Natural killer cell treated with Interleukin-12 subunit alpha and Interleukin-12 subunit beta and Interleukin-15 and Interleukin-18, amount 100 ng/mL, for 72 hours (primary cell): ENCODE measurements around the gene PCDHGC4. TPM values are rescaled to one million over a fixed set of nuclear protein-coding genes. Genes with fewer than 3 reads are reported as not detected.

ENCODE experiments used
- ATAC-seq, 2 donors: fragments of 150-1000 bp; cut with Tn5 transposase in 1 of 2; sonication (Bioruptor Pico), chemical (Tn5 transposase) in 1 of 2; 2 replicates each; pipeline ENCODE4 v1.10.0; 2021
- DNase-seq: peaks from one replicate; pipeline ENCODE4 v3.0.0; 2022; ENCODE audit warnings: low spot score
- H3K27ac Mint-ChIP-seq, 2 donors: 1 replicate in 1 of 2; 2 replicates in 1 of 2; pipeline ENCODE4 v1.8.0; 2022; ENCODE audit warnings: mixed read lengths in 2 of 2, mild to moderate bottlenecking in 1 of 2, moderate library complexity in 1 of 2
- H3K27me3 Mint-ChIP-seq, 2 donors: 1 replicate in 1 of 2; 2 replicates in 1 of 2; pipeline ENCODE4 v1.8.0; 2022; ENCODE audit warnings: mixed read lengths in 2 of 2
- H3K36me3 Mint-ChIP-seq: one replicate; pipeline ENCODE4 v1.8.0; 2022; ENCODE audit warnings: mixed read lengths
- H3K4me1 Mint-ChIP-seq, 2 donors: 1 replicate in 1 of 2; 2 replicates in 1 of 2; pipeline ENCODE4 v1.8.0; 2022; ENCODE audit warnings: low read depth in 2 of 2, mixed read lengths in 2 of 2, mild to moderate bottlenecking in 1 of 2
- H3K4me3 Mint-ChIP-seq: one replicate; pipeline ENCODE4 v1.8.0; 2022; ENCODE audit warnings: mixed read lengths
- H3K9me3 Mint-ChIP-seq: 2 replicates; pipeline ENCODE4 v1.8.0; 2022; ENCODE audit warnings: mixed read lengths
- total RNA-seq, 2 donors: library from RNA; stranded (reverse); gene quantifications; one replicate each; pipeline ENCODE4 v1.2.3, GENCODE V29; 2022

PCDHGC4 gene
- total RNA-seq, 2 donors from 2014 or later, result 0.26 TPM; not detected in 1

DNA sequence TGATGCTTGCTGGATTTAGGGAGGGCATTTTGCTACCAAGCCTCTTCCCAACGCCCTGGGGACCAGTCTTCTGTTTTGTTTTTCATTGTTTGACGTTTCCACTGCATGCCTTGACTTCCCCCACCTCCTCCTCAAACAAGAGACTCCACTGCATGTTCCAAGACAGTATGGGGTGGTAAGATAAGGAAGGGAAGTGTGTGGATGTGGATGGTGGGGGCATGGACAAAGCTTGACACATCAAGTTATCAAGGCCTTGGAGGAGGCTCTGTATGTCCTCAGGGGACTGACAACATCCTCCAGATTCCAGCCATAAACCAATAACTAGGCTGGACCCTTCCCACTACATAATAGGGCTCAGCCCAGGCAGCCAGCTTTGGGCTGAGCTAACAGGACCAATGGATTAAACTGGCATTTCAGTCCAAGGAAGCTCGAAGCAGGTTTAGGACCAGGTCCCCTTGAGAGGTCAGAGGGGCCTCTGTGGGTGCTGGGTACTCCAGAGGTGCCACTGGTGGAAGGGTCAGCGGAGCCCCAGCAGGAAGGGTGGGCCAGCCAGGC is 27.0 kb downstream of the PCDHGC4 start:
- DNase-seq, result no peak
- ATAC-seq, result no peak
- no peak overlapping the region for H3K4me3 Mint-ChIP-seq
- no peaks in the 10 kb centered on the region for H3K9me3 Mint-ChIP-seq
- peak overlapping the region; percentile 6 to 51 for H3K27ac Mint-ChIP-seq
- H3K36me3 Mint-ChIP-seq, result no peaks in the 10 kb centered on the region
- H3K27me3 Mint-ChIP-seq, result no peaks in the 10 kb centered on the region
- H3K4me1 Mint-ChIP-seq, result peaks cover 43 to 48% of the 10 kb centered on the region in 2 donors

DNA sequence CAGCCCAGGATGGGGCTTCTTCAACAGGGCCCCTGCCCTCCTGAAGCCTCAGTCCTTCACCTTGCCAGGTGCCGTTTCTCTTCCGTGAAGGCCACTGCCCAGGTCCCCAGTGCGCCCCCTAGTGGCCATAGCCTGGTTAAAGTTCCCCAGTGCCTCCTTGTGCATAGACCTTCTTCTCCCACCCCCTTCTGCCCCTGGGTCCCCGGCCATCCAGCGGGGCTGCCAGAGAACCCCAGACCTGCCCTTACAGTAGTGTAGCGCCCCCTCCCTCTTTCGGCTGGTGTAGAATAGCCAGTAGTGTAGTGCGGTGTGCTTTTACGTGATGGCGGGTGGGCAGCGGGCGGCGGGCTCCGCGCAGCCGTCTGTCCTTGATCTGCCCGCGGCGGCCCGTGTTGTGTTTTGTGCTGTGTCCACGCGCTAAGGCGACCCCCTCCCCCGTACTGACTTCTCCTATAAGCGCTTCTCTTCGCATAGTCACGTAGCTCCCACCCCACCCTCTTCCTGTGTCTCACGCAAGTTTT is 27.6 kb downstream of the PCDHGC4 start:
- H3K27me3 Mint-ChIP-seq, result no peaks in the 10 kb centered on the region
- DNase-seq, result peak; percentile 86
- peak overlapping the region; percentile 89 for H3K4me3 Mint-ChIP-seq
- ATAC-seq, result peak; percentile 58 to 60
- H3K9me3 Mint-ChIP-seq, result no peaks in the 10 kb centered on the region
- peak overlapping the region; percentile 65 to 86 for H3K27ac Mint-ChIP-seq
- peaks cover 46 to 51% of the 10 kb centered on the region in 2 donors for H3K4me1 Mint-ChIP-seq
- no peaks in the 10 kb centered on the region for H3K36me3 Mint-ChIP-seq

- peak; percentile 33 to 36 for ATAC-seq
- Mint-ChIP-seq H3K4me3 (peak overlapping the region; percentile 89), H3K4me1 (peaks cover 46 to 51% of the 10 kb centered on the region in 2 donors), H3K36me3 (peaks cover 3% of the 10 kb centered on the region), H3K27me3 (no peaks in the 10 kb centered on the region), H3K27ac (peak overlapping the region; percentile 65 to 86), H3K9me3 (no peaks in the 10 kb centered on the region)
- no peak for DNase-seq
These were observed 28.2 kb downstream of the PCDHGC4 start for GRCh38 chr5:141512911-141513626.

DNA sequence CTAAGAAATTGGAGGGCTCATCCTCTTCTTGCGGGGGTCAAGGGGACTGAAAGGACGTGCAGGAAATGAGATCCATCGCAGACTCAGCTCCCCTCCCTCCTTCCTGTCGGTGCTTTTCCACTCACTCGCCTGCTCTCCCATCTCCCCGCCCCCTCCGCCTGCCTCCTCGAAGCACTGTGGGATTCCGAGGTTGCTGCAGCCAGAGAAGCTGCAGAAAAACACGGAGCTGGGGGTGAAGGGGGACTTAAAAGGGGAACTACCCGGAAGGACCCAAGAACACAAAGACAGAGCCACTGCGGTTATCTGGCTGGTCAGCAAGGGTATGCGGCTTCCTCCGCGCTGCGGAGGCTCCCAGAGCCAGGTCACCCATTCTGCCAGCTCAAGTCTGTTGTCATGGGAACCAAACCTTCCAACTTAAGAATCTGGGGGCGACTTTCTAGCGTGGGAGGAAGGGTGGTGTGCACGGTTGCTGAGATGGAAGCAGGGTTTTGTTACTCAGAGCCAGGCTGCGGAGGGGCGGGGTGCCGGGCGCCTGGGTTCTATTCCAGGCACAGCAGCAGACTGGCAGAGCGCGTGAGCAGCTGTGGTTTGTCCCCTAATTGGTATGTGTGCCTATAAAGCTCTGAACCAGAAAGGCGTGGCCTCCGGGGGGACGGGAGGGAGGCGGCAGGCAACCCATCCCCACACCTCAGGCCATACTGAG is 28.9 kb downstream of the PCDHGC4 start:
- peaks cover 46 to 51% of the 10 kb centered on the region in 2 donors for H3K4me1 Mint-ChIP-seq
- no peaks in the 10 kb centered on the region for H3K9me3 Mint-ChIP-seq
- no peaks in the 10 kb centered on the region for H3K27me3 Mint-ChIP-seq
- H3K4me3 Mint-ChIP-seq, result peak overlapping the region; percentile 89
- H3K27ac Mint-ChIP-seq, result peak overlapping the region; percentile 65 to 86
- ATAC-seq, result peak; percentile 53 to 80
- DNase-seq, result peak; percentile 81
- H3K36me3 Mint-ChIP-seq, result peaks cover 5% of the 10 kb centered on the region

GRCh38 chr5:141514330-141515133 is 29.7 kb downstream of the PCDHGC4 start:
- ATAC-seq (peak; percentile 38 to 58), DNase-seq (no peak)
- Mint-ChIP-seq H3K9me3 (no peaks in the 10 kb centered on the region), H3K27me3 (no peaks in the 10 kb centered on the region), H3K36me3 (peaks cover 10% of the 10 kb centered on the region), H3K4me3 (peak overlapping the region; percentile 89), H3K4me1 (peaks cover 46 to 48% of the 10 kb centered on the region in 2 donors), H3K27ac (peak overlapping the region; percentile 65 to 86)

DNA sequence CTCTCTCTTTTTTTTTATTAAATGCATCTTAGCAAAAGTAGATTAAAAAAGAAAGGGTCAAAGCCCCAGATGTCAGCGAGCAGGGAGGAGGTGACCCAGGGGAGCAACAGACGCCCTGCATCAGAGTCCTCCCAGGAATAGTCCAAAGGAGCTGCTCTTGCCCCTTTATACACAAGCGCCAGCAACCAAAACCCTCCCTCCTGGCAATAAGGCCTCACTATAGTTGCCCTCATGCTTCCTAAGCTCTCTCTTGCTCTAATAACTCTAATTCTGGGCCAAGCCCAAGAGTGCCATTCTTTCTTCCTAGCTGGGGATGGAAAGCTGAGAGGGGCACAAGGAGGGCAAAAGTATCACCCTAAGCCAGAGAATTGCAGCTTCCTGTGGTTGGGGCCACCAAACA is 30.3 kb downstream of the PCDHGC4 start:
- Mint-ChIP-seq H3K27ac (peak overlapping the region; percentile 65 to 86), H3K36me3 (peaks cover 15% of the 10 kb centered on the region), H3K9me3 (no peaks in the 10 kb centered on the region), H3K4me3 (peak overlapping the region; percentile 89), H3K4me1 (peaks cover 46 to 52% of the 10 kb centered on the region in 2 donors), H3K27me3 (no peaks in the 10 kb centered on the region)
- ATAC-seq (no peak), DNase-seq (no peak)

- ATAC-seq (no peak), DNase-seq (no peak)
- Mint-ChIP-seq H3K27me3 (no peaks in the 10 kb centered on the region), H3K36me3 (peaks cover 16% of the 10 kb centered on the region), H3K4me3 (peak overlapping the region; percentile 32), H3K9me3 (no peaks in the 10 kb centered on the region), H3K27ac (peak overlapping the region; percentile 65 to 86), H3K4me1 (peaks cover 49 to 58% of the 10 kb centered on the region in 2 donors)
These were observed 31.3 kb downstream of the PCDHGC4 start for GRCh38 chr5:141515946-141516671.

- DNase-seq (no peak), ATAC-seq (no peak)
- H3K36me3 Mint-ChIP-seq, result peaks cover 22% of the 10 kb centered on the region
- no peak overlapping the region for H3K4me3 Mint-ChIP-seq
- no peaks in the 10 kb centered on the region for H3K9me3 Mint-ChIP-seq
- H3K27ac Mint-ChIP-seq, result peak overlapping the region; percentile 65 to 86
- peaks cover 54 to 58% of the 10 kb centered on the region in 2 donors for H3K4me1 Mint-ChIP-seq
- no peaks in the 10 kb centered on the region for H3K27me3 Mint-ChIP-seq
These were observed 31.8 kb downstream of the PCDHGC4 start for GRCh38 chr5:141516672-141517025.

GRCh38 chr5:141517312-141517711 is 32.5 kb downstream of the PCDHGC4 start:
- Mint-ChIP-seq H3K36me3 (peaks cover 27% of the 10 kb centered on the region), H3K4me1 (peaks cover 60 to 62% of the 10 kb centered on the region in 2 donors), H3K9me3 (no peaks in the 10 kb centered on the region), H3K4me3 (no peak overlapping the region), H3K27ac (peak overlapping the region in 1 of 2 donors; percentile 27), H3K27me3 (no peaks in the 10 kb centered on the region)
- DNase-seq (no peak), ATAC-seq (no peak)

DNA sequence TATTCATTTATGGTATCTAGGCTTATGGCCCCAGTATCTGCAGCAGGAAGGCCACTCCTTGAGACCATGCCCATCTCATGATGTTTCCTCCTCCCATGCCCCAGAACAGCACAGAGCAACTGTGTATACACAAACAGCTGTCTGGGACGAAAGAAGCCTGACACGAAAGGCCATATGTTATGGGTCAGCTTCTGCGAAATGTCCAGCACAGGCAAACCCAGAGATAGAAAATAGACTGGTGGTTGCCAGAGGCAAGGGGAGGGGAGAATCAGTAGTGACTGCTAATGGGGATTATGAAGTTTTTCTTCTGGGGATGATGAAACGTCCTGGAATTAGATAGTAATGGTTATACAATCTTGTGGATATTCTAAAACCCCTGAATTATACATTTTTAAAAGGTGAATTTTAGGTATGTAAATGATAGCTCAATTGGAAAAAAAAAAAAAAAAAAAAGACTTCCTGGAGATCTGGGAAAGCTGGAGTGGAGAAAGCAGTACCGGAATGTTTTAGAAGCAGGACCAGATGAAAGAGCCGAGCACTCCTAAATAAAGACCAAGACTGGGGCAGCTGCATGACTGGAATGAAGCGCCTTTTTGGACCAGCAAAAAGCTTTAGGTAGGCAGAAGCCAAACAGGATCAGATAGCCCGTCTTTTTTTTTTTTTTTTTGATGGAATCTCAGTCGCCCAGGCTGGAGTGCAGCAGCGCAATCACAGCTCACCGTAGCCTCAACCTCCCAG is 33.2 kb downstream of the PCDHGC4 start:
- no peaks in the 10 kb centered on the region for H3K9me3 Mint-ChIP-seq

GRCh38 chr5:141518618-141519015 is 33.8 kb downstream of the PCDHGC4 start:
- no peak overlapping the region for H3K27ac Mint-ChIP-seq
- no peak overlapping the region for H3K4me3 Mint-ChIP-seq
- H3K36me3 Mint-ChIP-seq, result peaks cover 29% of the 10 kb centered on the region
- H3K27me3 Mint-ChIP-seq, result no peaks in the 10 kb centered on the region
- no peak for ATAC-seq
- H3K9me3 Mint-ChIP-seq, result no peaks in the 10 kb centered on the region
- peaks cover 53 to 56% of the 10 kb centered on the region in 2 donors for H3K4me1 Mint-ChIP-seq
- DNase-seq, result no peak

More for the DNA sequence above, 33.2 kb downstream of the PCDHGC4 start:
- Mint-ChIP-seq H3K36me3 (peaks cover 29% of the 10 kb centered on the region), H3K27ac (peak overlapping the region in 1 of 2 donors; percentile 27), H3K27me3 (no peaks in the 10 kb centered on the region), H3K4me3 (no peak overlapping the region), H3K4me1 (peaks cover 56 to 58% of the 10 kb centered on the region in 2 donors)
- ATAC-seq, result no peak
- DNase-seq, result no peak
